ENCODE measurements around the gene NFYA. TPM values are rescaled to one million over a fixed set of nuclear protein-coding genes. Genes with fewer than 3 reads are reported as not detected.
A peak's percentile ranks its signal among the peaks of the same experiment; 100 is the strongest.

The NFYA gene
- total and polyA plus RNA-seq, 2 donors (not counting 1 experiment from before 2014, with no cell fraction given), result 23.3 to 44.3 TPM

- peak overlapping the region; percentile 96 to 97 for H3K27ac ChIP-seq (ENCODE audit: low read length in 2 of 2)
- H3K9me3 ChIP-seq (ENCODE audit: control extremely low read depth in 1 of 3, control insufficient read depth in 2 of 3, insufficient read depth in 1 of 3, low read length in 2 of 3), result no peaks in the 10 kb centered on the region
- peak overlapping the region; percentile 97 for H3K9ac ChIP-seq (ENCODE audit: low read length)
- intact Hi-C loops (cut with micrococcal nuclease), result loop anchor here (1.0 to 10.0 kb wide), 7 partner anchors 201 to 1491 kb away; partner anchors contain the start of genes BYSL, FOXP4, MED20 and MRPS10
- peak overlapping the region; percentile 80 to 96 (median 94) for H3K4me3 ChIP-seq (ENCODE audit: control extremely low read depth in 1 of 5, extremely low read depth in 1 of 5, insufficient read depth in 1 of 5, low read depth in 2 of 5, low read length in 4 of 5)
- no peaks in the 10 kb centered on the region for H3K27me3 ChIP-seq (replicated peaks in 1 of 4; ENCODE audit: control extremely low read depth in 1 of 4, control insufficient read depth in 3 of 4, insufficient read depth in 4 of 4, low read length in 3 of 4)
- ChIA-PET CTCF (interaction anchor here (1.7 kb wide), 1 partner anchor 204 kb away, joined by 5 read pairs; no protein-coding TSS in a partner anchor), POLR2A (no interaction called here)
- Mint-ChIP-seq H3K9me3 (ENCODE audit: insufficient read depth) (no peaks in the 10 kb centered on the region), H3K27ac (peak overlapping the region; percentile 94), H3K27me3 (no peaks in the 10 kb centered on the region), H3K4me3 (peak overlapping the region; percentile 94), H3K4me1 (peaks cover 53% of the 10 kb centered on the region)
- no peak for DNase-seq
- ATAC-seq (ENCODE audit: low read depth), result no peak
- 17% methylated on average over 6 of the region's 11 CpGs for WGBS (ENCODE audit: insufficient coverage)
- H3K79me2 ChIP-seq (ENCODE audit: control insufficient read depth, insufficient read depth, low read length), result peaks cover 66% of the 10 kb centered on the region
- peak overlapping the region; percentile 66 for H2AFZ ChIP-seq (ENCODE audit: insufficient read depth, low read depth, low read length, poor library complexity, severe bottlenecking)
- H3K4me2 ChIP-seq (replicated peaks; ENCODE audit: low read depth, low read length, poor library complexity, severe bottlenecking), result peak overlapping the region; percentile 89
- H3K4me1 ChIP-seq (ENCODE audit: control insufficient read depth in 2 of 2, insufficient read depth in 2 of 2, low read length in 2 of 2), result peaks cover 31 to 34% of the 10 kb centered on the region in 2 donors
- H4K20me1 ChIP-seq (ENCODE audit: control insufficient read depth, insufficient read depth, low read length, poor library complexity, severe bottlenecking), result no peaks in the 10 kb centered on the region
- peaks cover 2 to 13% of the 10 kb centered on the region in 2 experiments for H3K36me3 ChIP-seq (replicated peaks in 1 of 2; ENCODE audit: control extremely low read depth in 1 of 2, control insufficient read depth in 1 of 2, extremely low read depth in 1 of 2, insufficient read depth in 2 of 2, low read length in 1 of 2)
- no peak for TF ChIP-seq CTCF (IDR thresholded peaks at IDR 0.05)
- TF ChIP-seq EZH2 (IDR thresholded peaks at IDR 0.05; ENCODE audit: borderline replicate concordance, insufficient read depth, low read depth, low read length, poor library complexity, severe bottlenecking), result no peak
Measured at GRCh38 chr6:41073968-41074691, 1.4 kb downstream of the NFYA start.
